A204.1 (cell line): ENCODE results near the gene IMPA2.

Source experiments
- FAIRE-seq: peaks from 2 replicates; lab custom pipeline; 2012; peaks lifted over from hg19 to GRCh38; lab: Jason Lieb, UNC

Gene IMPA2

DNA sequence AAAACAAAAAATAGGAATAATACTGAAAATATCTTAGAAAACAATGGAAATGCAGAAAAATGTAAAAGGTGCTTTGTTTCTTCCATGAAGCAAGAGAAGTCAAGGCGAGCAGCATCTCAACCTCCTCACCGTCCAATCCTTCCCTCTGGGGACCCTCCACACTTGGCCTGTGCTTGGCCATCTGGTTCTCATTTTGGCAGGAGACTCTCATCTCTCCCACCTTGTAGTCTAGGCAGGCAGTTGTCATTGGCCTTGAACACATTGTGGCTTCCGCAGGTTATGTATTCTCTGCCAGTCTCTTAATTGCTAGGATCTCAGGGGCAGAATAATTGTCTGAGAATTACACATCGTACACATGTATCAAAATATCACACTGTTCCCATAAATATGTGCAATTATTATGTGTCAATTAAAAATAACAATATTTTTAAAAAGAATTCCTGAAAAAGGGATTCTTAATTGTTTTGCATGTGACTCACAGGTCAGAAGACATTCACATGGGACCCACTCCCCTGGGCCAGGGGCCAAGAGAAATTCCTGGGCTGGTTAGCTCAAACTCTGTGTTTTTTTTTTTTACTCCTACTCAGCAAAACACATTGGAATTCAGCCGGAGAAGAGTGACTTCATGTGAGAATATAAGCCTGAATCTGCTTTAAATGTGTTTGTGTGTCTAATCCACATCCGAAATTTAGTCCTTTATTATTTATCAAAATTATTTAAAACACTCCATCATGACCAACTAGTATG, 98.4 kb downstream of the IMPA2 start:
- no peak for FAIRE-seq
